Raji (cell line): ENCODE measurements around the gene DDX50.
A peak's percentile ranks its signal among the peaks of the same experiment; 100 is the strongest.

Experiments
- POLR2A ChIP-seq: IDR thresholded peaks from 2 replicates; pipeline ENCODE4 v1.6.1; 2011; ENCODE audit warnings: low read depth, low read length, control low read depth; ENCODE audit not compliant: insufficient read depth

The DDX50 gene

DNA sequence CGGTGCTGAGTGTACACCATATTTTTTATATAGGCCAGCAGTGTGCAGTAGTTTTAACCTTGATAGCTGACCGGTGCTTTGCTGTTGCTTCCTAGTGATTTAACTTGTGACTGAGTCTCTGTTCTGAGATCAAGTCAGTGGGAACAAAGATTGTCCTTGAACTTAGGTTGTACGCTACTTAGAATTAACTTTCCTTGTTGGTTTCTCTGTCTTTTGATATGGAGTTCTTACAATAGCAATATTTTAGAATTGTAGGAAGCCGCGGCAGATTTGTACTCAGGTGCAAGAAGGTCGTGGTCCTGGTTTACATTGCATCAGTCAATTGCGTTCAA lies 56.1 kb downstream of the DDX50 start:
- TF ChIP-seq POLR2A = no peak

GRCh38 chr10:68957654-68958053 lies 56.5 kb downstream of the DDX50 start:
- TF ChIP-seq POLR2A = no peak

- TF ChIP-seq POLR2A = no peak
These were observed 58.8 kb downstream of the DDX50 start for GRCh38 chr10:68959695-68960527.

DNA sequence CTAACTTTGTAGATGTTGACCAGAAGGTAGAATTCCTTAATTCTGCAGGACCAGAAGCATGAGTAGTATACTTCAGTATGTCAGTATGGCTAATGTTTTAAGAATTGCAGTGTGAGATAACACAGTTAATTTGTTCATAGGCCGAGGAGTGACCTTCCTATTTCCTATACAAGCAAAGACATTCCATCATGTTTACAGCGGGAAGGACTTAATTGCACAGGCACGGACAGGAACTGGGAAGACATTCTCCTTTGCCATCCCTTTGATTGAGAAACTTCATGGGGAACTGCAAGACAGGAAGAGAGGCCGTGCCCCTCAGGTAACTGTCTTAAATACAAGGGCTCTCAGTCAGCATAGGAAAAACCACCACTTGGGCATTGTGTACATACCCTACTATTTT lies 62.0 kb downstream of the DDX50 start:
- no peak for TF ChIP-seq POLR2A

GRCh38 chr10:68973975-68974374 lies 72.9 kb downstream of the DDX50 start:
- TF ChIP-seq POLR2A = no peak

GRCh38 chr10:68981074-68981473 lies 80.0 kb downstream of the DDX50 start:
- no peak for TF ChIP-seq POLR2A

- TF ChIP-seq POLR2A = no peak
These were observed 81.3 kb downstream of the DDX50 start for GRCh38 chr10:68982389-68982788.

DNA sequence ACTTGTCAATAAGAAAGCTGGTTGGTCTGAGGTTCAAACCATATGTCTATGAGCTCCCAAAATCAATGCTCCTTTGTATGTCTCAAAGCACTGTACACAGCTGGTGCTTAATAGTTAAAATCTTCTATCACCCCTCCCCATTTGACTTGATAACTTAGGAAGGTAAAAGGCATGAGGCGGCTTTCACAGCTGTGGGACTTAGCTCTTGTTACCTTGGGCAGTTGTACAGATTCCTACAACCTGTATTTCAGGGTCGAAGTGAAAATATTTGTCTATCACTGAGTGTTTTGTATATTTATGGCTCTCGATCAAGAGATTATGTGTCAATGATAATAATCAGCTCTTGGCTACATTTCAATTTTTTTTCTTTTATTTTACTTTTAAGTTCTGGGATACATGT lies 86.5 kb downstream of the DDX50 start:
- TF ChIP-seq POLR2A = no peak

DNA sequence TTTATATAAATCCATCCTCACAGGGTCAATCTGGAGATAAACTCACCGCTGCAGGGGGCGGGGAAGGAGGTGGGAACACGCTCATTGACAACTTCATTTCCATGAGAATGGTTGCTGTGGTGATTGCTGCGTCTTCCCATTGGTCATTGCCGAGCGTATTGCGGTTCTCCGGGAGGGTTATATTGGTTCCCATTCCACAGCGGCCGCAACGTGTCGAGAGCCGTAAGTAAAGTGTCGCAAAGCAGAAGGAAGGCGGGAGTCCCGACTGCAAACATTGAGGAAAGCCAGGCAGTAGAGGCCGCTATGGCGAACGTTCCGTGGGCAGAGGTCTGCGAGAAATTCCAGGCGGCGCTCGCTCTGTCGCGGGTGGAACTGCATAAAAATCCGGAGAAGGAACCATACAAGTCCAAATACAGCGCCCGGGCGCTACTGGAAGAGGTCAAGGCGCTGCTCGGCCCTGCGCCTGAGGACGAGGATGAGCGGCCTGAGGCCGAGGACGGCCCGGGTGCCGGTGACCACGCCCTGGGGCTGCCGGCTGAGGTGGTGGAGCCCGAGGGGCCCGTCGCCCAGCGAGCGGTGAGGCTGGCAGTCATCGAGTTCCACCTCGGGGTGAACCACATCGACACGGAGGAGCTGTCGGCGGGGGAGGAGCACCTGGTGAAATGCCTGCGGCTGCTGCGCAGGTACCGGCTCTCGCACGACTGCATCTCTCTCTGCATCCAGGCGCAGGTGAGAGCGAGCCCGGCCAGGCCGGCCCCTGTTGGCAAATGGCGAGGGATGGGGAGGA lies 87.6 kb downstream of the DDX50 start, which contains the start of gene KIFBP:
Gene KIFBP (plus strand): TSS at position 274 of the 787 bp plus-strand sequence. CDS start 30 bp downstream, at position 304.
- TF ChIP-seq POLR2A = peak; percentile 67

- no peak for TF ChIP-seq POLR2A
These were observed 88.3 kb downstream of the DDX50 start for GRCh38 chr10:68989317-68989990.

- no peak for TF ChIP-seq POLR2A
These were observed 91.7 kb downstream of the DDX50 start for GRCh38 chr10:68992636-68993440.
